HEK293T (cell line): ENCODE measurements around the gene SP1.
"Not testable (repeated sequence)": the region's sequence is repeated elsewhere in the genome, so short reads cannot be mapped to it uniquely, and the experiment has no call there.

ENCODE experiments used
- CTCF ChIA-PET: fragments of 350-600 bp; formaldehyde crosslinking; extraction: SDS; loops from one replicate; lab custom pipeline; 2021; ENCODE audit warnings: antibody characterized with exemption, inconsistent platforms; lab: Yijun Ruan, JAX
- POLR2A ChIA-PET: fragments of 350-600 bp; formaldehyde crosslinking; extraction: SDS; loops from one replicate; lab custom pipeline; 2020; ENCODE audit warnings: antibody characterized with exemption, inconsistent platforms; lab: Yijun Ruan, JAX
- DNase-seq: peaks from one replicate; pipeline ENCODE4 v3.0.0; 2012; ENCODE audit warnings: mixed read lengths; ENCODE audit errors: extremely low spot score
- ARNT ChIP-seq: fragments of 450-650 bp; IDR thresholded peaks from 2 replicates; pipeline ENCODE4 v1.6.1; 2017; ENCODE audit warnings: mild to moderate bottlenecking
- BHLHE40 ChIP-seq: fragments of 450-650 bp; IDR thresholded peaks from 2 replicates; pipeline ENCODE4 v1.6.1; 2016; ENCODE audit warnings: mild to moderate bottlenecking, moderate library complexity, borderline replicate concordance
- CTBP1 ChIP-seq: fragments of 450-650 bp; IDR thresholded peaks from 2 replicates; pipeline ENCODE4 v1.6.1; 2016; ENCODE audit warnings: borderline replicate concordance
- ELF4 ChIP-seq: fragments of 450-650 bp; IDR thresholded peaks from 2 replicates; pipeline ENCODE4 v1.6.1; 2017; ENCODE audit warnings: antibody characterized with exemption
- FOXA1 ChIP-seq: fragments of 450-650 bp; IDR thresholded peaks from 2 replicates; pipeline ENCODE4 v1.6.1; 2016; ENCODE audit warnings: mild to moderate bottlenecking
- FOXK2 ChIP-seq: fragments of 450-650 bp; IDR thresholded peaks from 2 replicates; pipeline ENCODE4 v1.6.1; 2016; ENCODE audit warnings: mild to moderate bottlenecking
- FOXM1 ChIP-seq: fragments of 450-650 bp; IDR thresholded peaks from 2 replicates; pipeline ENCODE4 v1.6.1; 2017; ENCODE audit warnings: mild to moderate bottlenecking, borderline replicate concordance
- HDGF ChIP-seq: fragments of 450-650 bp; IDR thresholded peaks from 2 replicates; pipeline ENCODE4 v1.6.1; 2017; ENCODE audit warnings: antibody characterized with exemption, borderline replicate concordance
- L3MBTL2 ChIP-seq: fragments of 450-650 bp; conservative IDR thresholded peaks from 2 replicates; pipeline ENCODE4 v1.6.1; 2016; ENCODE audit warnings: mild to moderate bottlenecking
- LEF1 ChIP-seq: fragments of 450-650 bp; IDR thresholded peaks from 2 replicates; pipeline ENCODE4 v1.6.1; 2017; ENCODE audit warnings: mild to moderate bottlenecking, borderline replicate concordance
- NFRKB ChIP-seq: fragments of 450-650 bp; IDR thresholded peaks from 2 replicates; pipeline ENCODE4 v1.6.1; 2016; ENCODE audit warnings: mild to moderate bottlenecking, moderate library complexity
- SP1 ChIP-seq: fragments of 450-650 bp; IDR thresholded peaks from 2 replicates; pipeline ENCODE4 v1.6.1; 2017
- SUZ12 ChIP-seq: fragments of 450-650 bp; IDR thresholded peaks from 2 replicates; pipeline ENCODE4 v1.6.1; 2016; ENCODE audit warnings: mild to moderate bottlenecking
- TARDBP ChIP-seq: fragments of 450-650 bp; IDR thresholded peaks from 2 replicates; pipeline ENCODE4 v1.6.1; 2016
- ZNF384 ChIP-seq: fragments of 450-650 bp; IDR thresholded peaks from 2 replicates; pipeline ENCODE4 v1.6.1; 2016
- TF ChIP-seq, protein P1 (sequence below): fragments of 450-650 bp; IDR thresholded peaks from 2 replicates; pipeline ENCODE4 v1.6.1; 2016

SP1 gene

DNA sequence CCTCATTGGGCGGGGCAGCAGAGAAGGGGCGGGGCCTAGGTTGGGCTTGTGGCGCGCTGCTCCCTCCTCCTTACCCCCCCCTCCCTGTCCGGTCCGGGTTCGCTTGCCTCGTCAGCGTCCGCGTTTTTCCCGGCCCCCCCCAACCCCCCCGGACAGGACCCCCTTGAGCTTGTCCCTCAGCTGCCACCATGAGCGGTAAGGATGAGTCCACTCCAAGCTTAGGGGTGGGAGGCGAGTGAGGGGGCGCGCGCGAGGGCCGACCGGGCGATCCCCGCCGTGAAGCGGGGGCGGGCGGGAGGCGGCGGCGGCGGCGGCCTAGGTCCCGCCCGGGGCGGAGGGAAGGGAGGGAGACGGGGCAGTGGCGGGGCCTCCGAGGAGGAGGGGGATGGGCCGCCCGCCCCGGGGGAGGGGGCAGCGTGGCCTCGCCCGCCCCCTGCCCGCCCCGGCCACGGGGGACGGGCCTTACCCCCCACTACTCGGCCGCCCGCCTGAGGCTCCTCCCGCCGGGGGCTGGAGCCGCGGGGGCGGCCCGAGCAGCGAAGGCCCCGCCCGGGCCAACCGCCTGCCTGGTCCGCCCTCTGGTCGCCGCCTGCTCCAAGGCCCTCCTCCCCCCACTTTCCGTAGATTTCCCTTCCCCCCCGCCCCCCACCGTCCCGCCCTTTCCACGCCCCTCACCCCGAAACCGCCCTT lies at the start of gene SP1:
SP1 (plus strand) TSS at position 73 of the 690 bp plus-strand sequence; CDS start at position 189, 116 bp downstream.
- TF ChIP-seq LEF1, result no peak
- peak; percentile 78 for TF ChIP-seq FOXM1
- CTCF ChIA-PET, result interaction anchor here (0.7 to 3.7 kb wide), 8 partner anchors 10 to 57 kb away, joined by 3 to 17 read pairs (median 5); no protein-coding TSS in a partner anchor
- POLR2A ChIA-PET, result interaction anchor here (0.9 to 2.9 kb wide), 23 partner anchors 8 to 301 kb away, joined by 3 to 32 read pairs (median 9); partner anchors contain the start of genes AAAS, CSAD, ESPL1 and PFDN5
- DNase-seq, result peak; percentile 90

DNA sequence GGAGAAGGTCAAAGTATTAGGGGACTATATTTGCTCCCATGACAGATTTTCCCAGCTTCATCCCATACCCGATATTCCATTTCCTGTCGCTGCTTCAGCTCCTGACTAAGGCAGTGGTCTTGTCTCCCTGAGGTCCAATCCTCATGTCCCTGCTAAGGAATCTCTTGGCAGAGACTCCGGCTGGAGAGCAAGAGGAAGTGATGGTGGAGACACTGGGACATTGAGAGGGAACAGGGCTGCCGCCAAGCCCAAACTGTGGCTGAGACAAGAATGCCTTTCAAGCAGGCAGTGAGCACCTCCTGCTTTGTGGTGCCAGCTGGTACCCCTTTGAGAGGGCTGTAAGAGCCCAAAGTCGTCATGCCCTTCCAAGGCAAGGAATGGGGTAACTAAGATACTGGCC lies 49.3 kb upstream of the SP1 start:
- CTCF ChIA-PET, result interaction anchor here (0.8 kb wide), 1 partner anchor 9 kb away, joined by 4 read pairs; the partner anchor contains the start of gene AAAS
- no peak for TF ChIP-seq ELF4
- POLR2A ChIA-PET, result interaction anchor here (5.5 kb wide), 1 partner anchor 14 kb away, joined by 36 read pairs; no protein-coding TSS in a partner anchor
- no peak for DNase-seq

DNA sequence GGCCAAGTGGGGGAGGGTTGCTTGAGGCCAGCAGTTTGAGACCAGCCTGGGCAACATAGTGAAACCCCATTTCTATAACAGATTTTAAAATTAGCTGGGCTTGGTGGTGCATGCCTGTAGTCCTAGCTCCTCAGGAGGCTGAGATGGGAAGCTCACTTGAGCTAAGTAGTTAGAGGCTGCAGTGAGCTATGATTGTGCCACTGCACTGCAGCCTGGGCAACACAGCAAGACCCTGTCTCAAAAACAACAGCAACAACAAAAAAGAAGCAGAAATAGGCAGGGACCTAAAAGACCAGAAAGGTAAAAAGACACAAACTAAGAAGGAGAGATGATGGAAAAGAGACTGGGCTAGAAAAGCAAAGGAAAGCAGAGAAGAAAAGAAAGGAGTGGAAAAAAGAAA lies 47.6 kb upstream of the SP1 start:
- ChIA-PET CTCF (interaction anchor here (1.7 to 2.0 kb wide), 2 partner anchors 20 to 89 kb away, joined by 3 to 7 read pairs; no protein-coding TSS in a partner anchor), POLR2A (interaction anchor here (0.7 kb wide), 1 partner anchor 11 kb away, joined by 3 read pairs; no protein-coding TSS in a partner anchor)
- not testable (repeated sequence) for DNase-seq

DNA sequence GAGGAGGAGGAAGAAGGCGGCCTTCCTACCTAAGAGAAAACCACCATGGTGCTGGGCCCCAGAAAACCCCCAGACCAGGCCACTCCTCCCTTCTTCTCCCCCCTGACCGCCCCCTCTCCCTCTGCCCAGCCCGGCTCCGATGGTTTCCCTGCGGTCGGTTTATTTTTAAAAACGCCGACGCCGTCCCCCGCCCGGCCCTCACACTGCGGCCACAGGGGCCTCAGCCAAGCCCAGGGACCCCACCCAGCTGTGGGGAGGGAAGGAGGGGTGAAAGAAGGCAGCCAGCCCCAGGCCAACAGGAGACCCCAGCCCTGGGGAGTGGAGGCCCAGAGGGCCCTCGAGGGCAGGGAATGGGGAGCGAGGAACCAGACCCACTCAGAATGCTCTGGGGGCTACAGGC lies 47.2 kb upstream of the SP1 start:
- CTCF ChIA-PET, result interaction anchor here (1.0 to 2.0 kb wide), 3 partner anchors 20 to 154 kb away, joined by 3 to 7 read pairs (median 3); no protein-coding TSS in a partner anchor

DNA sequence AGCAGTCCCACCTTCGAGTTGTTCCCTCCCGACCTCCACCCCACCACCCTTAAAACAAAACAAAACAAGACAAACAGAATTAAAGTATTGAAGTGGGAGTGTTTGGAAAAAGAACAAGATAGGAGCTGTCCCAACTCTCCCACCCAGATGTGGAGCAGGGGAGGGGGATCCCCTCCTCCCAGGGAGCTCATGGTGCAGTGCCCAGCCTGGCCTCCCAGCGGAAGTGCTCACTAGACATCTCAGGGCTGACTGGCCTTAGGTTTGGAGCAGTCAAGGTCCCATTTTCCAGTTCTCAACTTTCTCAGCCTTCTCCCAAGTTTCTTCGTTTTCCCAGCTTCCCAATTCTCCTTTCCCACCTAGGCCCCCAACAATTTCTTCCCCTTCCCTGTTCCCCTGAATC lies 46.7 kb upstream of the SP1 start:
- CTCF ChIA-PET, result interaction anchor here (0.6 to 2.0 kb wide), 3 partner anchors 88 to 177 kb away, joined by 3 to 7 read pairs (median 3); no protein-coding TSS in a partner anchor
- POLR2A ChIA-PET, result interaction anchor here (2.6 to 2.7 kb wide), 2 partner anchors 12 kb away, joined by 9 to 15 read pairs; partner anchors contain the start of gene AAAS
- no peak for DNase-seq
- TF ChIP-seq SP1 (no peak), BHLHE40 (no peak), NFRKB (no peak), ELF4 (no peak), LEF1 (no peak), FOXM1 (no peak), TARDBP (no peak), FOXA1 (no peak), ZNF384 (no peak), CTBP1 (no peak), FOXK2 (no peak), SUZ12 (no peak), HDGF (no peak), ARNT (no peak), L3MBTL2 (no peak)
- TF ChIP-seq, protein P1, sequence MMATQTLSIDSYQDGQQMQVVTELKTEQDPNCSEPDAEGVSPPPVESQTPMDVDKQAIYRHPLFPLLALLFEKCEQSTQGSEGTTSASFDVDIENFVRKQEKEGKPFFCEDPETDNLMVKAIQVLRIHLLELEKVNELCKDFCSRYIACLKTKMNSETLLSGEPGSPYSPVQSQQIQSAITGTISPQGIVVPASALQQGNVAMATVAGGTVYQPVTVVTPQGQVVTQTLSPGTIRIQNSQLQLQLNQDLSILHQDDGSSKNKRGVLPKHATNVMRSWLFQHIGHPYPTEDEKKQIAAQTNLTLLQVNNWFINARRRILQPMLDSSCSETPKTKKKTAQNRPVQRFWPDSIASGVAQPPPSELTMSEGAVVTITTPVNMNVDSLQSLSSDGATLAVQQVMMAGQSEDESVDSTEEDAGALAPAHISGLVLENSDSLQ, result no peak

More for the DNA sequence above, 47.2 kb upstream of the SP1 start:
- TF ChIP-seq FOXK2 (no peak), ARNT (no peak), FOXM1 (no peak), SP1 (no peak), NFRKB (no peak), SUZ12 (no peak), CTBP1 (no peak), FOXA1 (no peak), TARDBP (no peak), L3MBTL2 (no peak)
- TF ChIP-seq, protein P1, result no peak
- no peak for DNase-seq
- POLR2A ChIA-PET, result interaction anchor here (0.7 to 2.7 kb wide), 3 partner anchors 11 to 12 kb away, joined by 3 to 15 read pairs (median 9); partner anchors contain the start of gene AAAS

DNA sequence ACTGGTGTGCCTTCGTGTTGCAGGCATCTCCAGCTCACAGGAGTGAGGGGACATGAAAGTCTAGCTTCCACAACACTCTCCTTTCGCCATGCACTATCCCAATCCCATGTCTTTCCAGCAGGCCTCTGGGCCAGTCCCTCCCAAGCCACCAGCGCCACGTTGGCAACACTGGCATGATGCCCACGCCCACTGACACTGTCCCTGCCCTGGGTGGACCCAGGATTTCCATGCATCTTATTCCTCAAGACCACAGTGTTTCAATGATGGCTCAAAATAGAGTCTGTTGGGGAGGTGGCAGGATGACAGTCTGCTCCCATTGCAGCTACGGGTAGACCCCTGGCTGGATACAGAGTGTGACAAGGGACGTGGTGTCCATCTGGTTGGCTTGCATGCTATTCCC lies 46.1 kb upstream of the SP1 start:
- CTCF ChIA-PET, result interaction anchor here (0.6 to 2.0 kb wide), 3 partner anchors 88 to 176 kb away, joined by 3 to 7 read pairs (median 3); no protein-coding TSS in a partner anchor
- no peak for DNase-seq
- TF ChIP-seq ZNF384, result no peak
- POLR2A ChIA-PET, result interaction anchor here (2.6 to 2.7 kb wide), 2 partner anchors 11 to 13 kb away, joined by 9 to 15 read pairs; partner anchors contain the start of gene AAAS

DNA sequence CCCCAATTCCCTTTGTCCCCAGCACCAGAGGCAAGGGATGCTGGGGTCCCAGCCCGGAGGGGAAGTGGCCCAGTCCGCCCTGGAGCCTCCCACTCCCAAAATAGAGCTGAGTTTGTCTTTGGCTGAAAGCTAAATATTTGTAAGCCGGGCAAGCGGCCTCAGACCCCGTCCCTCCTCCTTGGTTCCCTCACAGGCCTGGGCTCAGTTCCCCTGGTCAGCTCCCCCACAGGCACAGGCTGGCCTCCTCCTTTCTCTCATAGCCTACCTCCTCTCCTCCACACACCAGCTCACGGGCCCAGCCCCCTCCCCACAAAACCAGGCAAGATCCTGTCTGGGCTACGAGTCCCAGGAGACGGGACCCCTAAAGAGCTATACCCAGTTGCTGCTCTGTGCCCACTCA lies 45.2 kb upstream of the SP1 start:
- ChIA-PET POLR2A (interaction anchor here (0.8 to 2.7 kb wide), 5 partner anchors 10 to 166 kb away, joined by 3 to 15 read pairs (median 9); partner anchors contain the start of genes AAAS and TARBP2), CTCF (interaction anchor here (1.5 kb wide), 1 partner anchor 18 kb away, joined by 6 read pairs; no protein-coding TSS in a partner anchor)
- TF ChIP-seq FOXK2, result no peak
- no peak for TF ChIP-seq NFRKB
- TF ChIP-seq LEF1, result no peak
- TF ChIP-seq FOXA1, result no peak
- TF ChIP-seq, protein P1, result no peak
- no peak for TF ChIP-seq ELF4
- no peak for TF ChIP-seq FOXM1
- no peak for TF ChIP-seq BHLHE40
- no peak for TF ChIP-seq SP1
- no peak for TF ChIP-seq ARNT
- TF ChIP-seq CTBP1, result no peak
- TF ChIP-seq HDGF, result no peak
- TF ChIP-seq TARDBP, result no peak
- no peak for TF ChIP-seq SUZ12
- no peak for DNase-seq
